ENCODE measurements around the gene PRPH. TPM values are rescaled to one million over a fixed set of nuclear protein-coding genes. Genes with fewer than 3 reads are reported as not detected.

PRPH gene
- total and polyA plus RNA-seq, 9 of the 15 experiments (the other 6 are each of a cell fraction or from before 2014, with no cell fraction given) = 0.27 to 1.9 (median 1.3) TPM; not detected in 1

DNA sequence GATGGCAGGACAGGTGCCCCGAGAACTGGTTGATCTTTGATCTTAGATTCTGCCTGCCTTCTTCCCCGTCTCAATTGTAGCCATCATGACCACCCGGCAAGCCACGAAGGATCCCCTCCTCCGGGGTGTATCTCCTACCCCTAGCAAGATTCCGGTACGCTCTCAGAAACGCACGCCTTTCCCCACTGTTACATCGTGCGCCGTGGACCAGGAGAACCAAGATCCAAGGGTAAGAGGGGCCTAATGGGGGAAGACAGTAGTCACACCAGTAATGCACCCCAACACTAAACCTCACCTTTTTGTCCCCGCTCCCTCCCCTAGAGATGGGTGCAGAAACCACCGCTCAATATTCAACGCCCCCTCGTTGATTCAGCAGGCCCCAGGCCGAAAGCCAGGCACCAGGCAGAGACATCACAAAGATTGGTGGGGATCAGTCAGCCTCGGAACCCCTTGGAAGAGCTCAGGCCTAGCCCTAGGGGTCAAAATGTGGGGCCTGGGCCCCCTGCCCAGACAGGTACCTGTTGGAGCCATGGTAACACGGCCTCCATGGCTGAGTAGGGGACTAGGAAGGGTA lies 28.7 kb downstream of the PRPH start (continued):
- TF ChIP-seq ID3 (CRISPR knock-in tag; IDR thresholded peaks at IDR 0.05) (no peak), ID3 (tag; IDR thresholded peaks at IDR 0.05) (no peak), ZBTB17 (CRISPR knock-in tag; IDR thresholded peaks at IDR 0.05) (no peak), ZNF830 (CRISPR knock-in tag; IDR thresholded peaks at IDR 0.05) (no peak), SMAD2 (IDR thresholded peaks at IDR 0.05; ENCODE audit: low read depth, low read length) (no peak), ZNF3 (CRISPR knock-in tag; IDR thresholded peaks at IDR 0.05) (no peak), SRSF9 (IDR thresholded peaks at IDR 0.05; ENCODE audit: borderline replicate concordance, low read depth, low read length) (no peak), SAP30 (IDR thresholded peaks at IDR 0.05; ENCODE audit: borderline replicate concordance, insufficient read depth, low read depth, low read length, poor library complexity, severe bottlenecking) (peak; percentile 60), EGR1 (conservative IDR thresholded peaks at IDR 0.05) (0 out of 2 replicates have a peak, but pooled peaks have one; percentile 8), CXXC5 (CRISPR knock-in tag; IDR thresholded peaks at IDR 0.05) (no peak), KLF10 (CRISPR knock-in tag; IDR thresholded peaks at IDR 0.05) (no peak), MCM2 (IDR thresholded peaks at IDR 0.05; ENCODE audit: low read depth) (no peak), ZNF121 (CRISPR knock-in tag; conservative IDR thresholded peaks at IDR 0.05) (no peak), STAT5B (CRISPR knock-in tag; IDR thresholded peaks at IDR 0.05) (no peak), FOXK1 (CRISPR knock-in tag; IDR thresholded peaks at IDR 0.05; ENCODE audit: borderline replicate concordance) (no peak), FOS (IDR thresholded peaks at IDR 0.05; ENCODE audit: extremely low read depth, insufficient read length) (no peak), MBD2 (IDR thresholded peaks at IDR 0.05; ENCODE audit: borderline replicate concordance, low read depth) (no peak), BRD9 (IDR thresholded peaks at IDR 0.05; ENCODE audit: low read depth, partially characterized antibody) (peak; percentile 4), IRF9 (tag; IDR thresholded peaks at IDR 0.05) (no peak), TEAD4 (IDR thresholded peaks at IDR 0.05; ENCODE audit: low read length) (no peak), TEAD4 (CRISPR knock-in tag; IDR thresholded peaks at IDR 0.05; ENCODE audit: borderline replicate concordance) (no peak), ZBTB7A (IDR thresholded peaks at IDR 0.05; ENCODE audit: borderline replicate concordance, control insufficient read depth, low read depth, low read length) (no peak), FOXP1 (CRISPR knock-in tag; IDR thresholded peaks at IDR 0.05) (0 out of 2 replicates have a peak, but pooled peaks have one; percentile 48), NR1H2 (CRISPR knock-in tag; IDR thresholded peaks at IDR 0.05) (no peak)
- TF ChIP-seq, protein P1, sequence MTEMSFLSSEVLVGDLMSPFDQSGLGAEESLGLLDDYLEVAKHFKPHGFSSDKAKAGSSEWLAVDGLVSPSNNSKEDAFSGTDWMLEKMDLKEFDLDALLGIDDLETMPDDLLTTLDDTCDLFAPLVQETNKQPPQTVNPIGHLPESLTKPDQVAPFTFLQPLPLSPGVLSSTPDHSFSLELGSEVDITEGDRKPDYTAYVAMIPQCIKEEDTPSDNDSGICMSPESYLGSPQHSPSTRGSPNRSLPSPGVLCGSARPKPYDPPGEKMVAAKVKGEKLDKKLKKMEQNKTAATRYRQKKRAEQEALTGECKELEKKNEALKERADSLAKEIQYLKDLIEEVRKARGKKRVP (CRISPR knock-in tag; IDR thresholded peaks at IDR 0.05) = no peak
- TF ChIP-seq, protein P2, sequence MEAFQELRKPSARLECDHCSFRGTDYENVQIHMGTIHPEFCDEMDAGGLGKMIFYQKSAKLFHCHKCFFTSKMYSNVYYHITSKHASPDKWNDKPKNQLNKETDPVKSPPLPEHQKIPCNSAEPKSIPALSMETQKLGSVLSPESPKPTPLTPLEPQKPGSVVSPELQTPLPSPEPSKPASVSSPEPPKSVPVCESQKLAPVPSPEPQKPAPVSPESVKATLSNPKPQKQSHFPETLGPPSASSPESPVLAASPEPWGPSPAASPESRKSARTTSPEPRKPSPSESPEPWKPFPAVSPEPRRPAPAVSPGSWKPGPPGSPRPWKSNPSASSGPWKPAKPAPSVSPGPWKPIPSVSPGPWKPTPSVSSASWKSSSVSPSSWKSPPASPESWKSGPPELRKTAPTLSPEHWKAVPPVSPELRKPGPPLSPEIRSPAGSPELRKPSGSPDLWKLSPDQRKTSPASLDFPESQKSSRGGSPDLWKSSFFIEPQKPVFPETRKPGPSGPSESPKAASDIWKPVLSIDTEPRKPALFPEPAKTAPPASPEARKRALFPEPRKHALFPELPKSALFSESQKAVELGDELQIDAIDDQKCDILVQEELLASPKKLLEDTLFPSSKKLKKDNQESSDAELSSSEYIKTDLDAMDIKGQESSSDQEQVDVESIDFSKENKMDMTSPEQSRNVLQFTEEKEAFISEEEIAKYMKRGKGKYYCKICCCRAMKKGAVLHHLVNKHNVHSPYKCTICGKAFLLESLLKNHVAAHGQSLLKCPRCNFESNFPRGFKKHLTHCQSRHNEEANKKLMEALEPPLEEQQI (IDR thresholded peaks at IDR 0.05) = no peak

Measured in K562 (cell line).